Measurements from ENCODE around the gene SETBP1.

SETBP1 gene

GRCh38 chr18:44880170-44880569, 199.5 kb downstream of the SETBP1 start:
- TF ChIP-seq OSR2 (tag by site-specific recombination; IDR thresholded peaks at IDR 0.05) (no peak), KLF1 (tag by site-specific recombination; IDR thresholded peaks at IDR 0.05) (no peak), ZNF24 (tag by site-specific recombination; IDR thresholded peaks at IDR 0.05) (no peak), BCL6B (tag by site-specific recombination; IDR thresholded peaks at IDR 0.05) (no peak), ZSCAN4 (tag by site-specific recombination; IDR thresholded peaks at IDR 0.05) (no peak)
- Histone ChIP-seq H3K4me1 (ENCODE audit: control insufficient read depth, insufficient read depth, low read length) (no peaks in the 10 kb centered on the region), H3K4me3 (ENCODE audit: low read depth, low read length) (no peak overlapping the region), H3K27ac (ENCODE audit: extremely low read depth, low read depth, low read length) (no peak overlapping the region), H3K9me3 (ENCODE audit: control insufficient read depth, insufficient read depth, low read depth, low read length) (no peaks in the 10 kb centered on the region), H3K36me3 (ENCODE audit: control insufficient read depth in 2 of 2, insufficient read depth in 1 of 2, low read length in 2 of 2) (no peaks in the 10 kb centered on the region)
- ChIA-PET CTCF (no interaction called here), POLR2A (no interaction called here)

GRCh38 chr18:44881461-44882162, 200.9 kb downstream of the SETBP1 start:
- no peaks in the 10 kb centered on the region for H3K9me3 ChIP-seq (ENCODE audit: control insufficient read depth, insufficient read depth, low read depth, low read length)
- no peak overlapping the region for H3K27ac ChIP-seq (ENCODE audit: extremely low read depth, low read depth, low read length)
- POLR2A ChIA-PET: no interaction called here
- no peaks in the 10 kb centered on the region for H3K36me3 ChIP-seq (ENCODE audit: control insufficient read depth in 2 of 2, insufficient read depth in 1 of 2, low read length in 2 of 2)
- TF ChIP-seq ZNF777 (tag by site-specific recombination; IDR thresholded peaks at IDR 0.05; ENCODE audit: borderline replicate concordance): no peak
- no peak for TF ChIP-seq ZNF473 (tag by site-specific recombination; IDR thresholded peaks at IDR 0.05)
- TF ChIP-seq HIC1 (tag by site-specific recombination; IDR thresholded peaks at IDR 0.05): no peak
- TF ChIP-seq BCL11B (tag by site-specific recombination; IDR thresholded peaks at IDR 0.05; ENCODE audit: low read depth): no peak
- no peak for TF ChIP-seq ZNF324 (tag by site-specific recombination; IDR thresholded peaks at IDR 0.05)
- no peak for TF ChIP-seq ZNF529 (tag by site-specific recombination; IDR thresholded peaks at IDR 0.05; ENCODE audit: insufficient replicate concordance)
- TF ChIP-seq ZNF791 (tag by site-specific recombination; IDR thresholded peaks at IDR 0.05): no peak
- no peak for TF ChIP-seq REST (tag by site-specific recombination; IDR thresholded peaks at IDR 0.05)
- no peak for TF ChIP-seq ZNF133 (tag by site-specific recombination; IDR thresholded peaks at IDR 0.05)
- no peak for TF ChIP-seq KLF9 (tag by site-specific recombination; IDR thresholded peaks at IDR 0.05; ENCODE audit: low read depth)
- TF ChIP-seq SP7 (tag by site-specific recombination; IDR thresholded peaks at IDR 0.05): no peak
- no peak for TF ChIP-seq ZNF488 (tag by site-specific recombination; IDR thresholded peaks at IDR 0.05)
- TF ChIP-seq KLF8 (tag by site-specific recombination; IDR thresholded peaks at IDR 0.05): no peak
- no peak for TF ChIP-seq ZBTB1 (tag by site-specific recombination; IDR thresholded peaks at IDR 0.05)
- no peak for TF ChIP-seq ZNF626 (tag by site-specific recombination; IDR thresholded peaks at IDR 0.05)
- TF ChIP-seq HOXC10 (CRISPR knock-in tag; IDR thresholded peaks at IDR 0.05): no peak
- TF ChIP-seq MZF1 (tag by site-specific recombination; IDR thresholded peaks at IDR 0.05; ENCODE audit: borderline replicate concordance): no peak
- CTCF ChIA-PET: interaction anchor here (0.7 to 1.4 kb wide), 3 partner anchors 31 to 1461 kb away, joined by 3 read pairs; no protein-coding TSS in a partner anchor
- no peak overlapping the region for H3K4me3 ChIP-seq (ENCODE audit: low read depth, low read length)
- no peaks in the 10 kb centered on the region for H3K4me1 ChIP-seq (ENCODE audit: control insufficient read depth, insufficient read depth, low read length)
